AG04449 (cell line): ENCODE measurements around the gene SYT7.

ENCODE experiments used
- CTCF ChIA-PET: fragments of 350-600 bp; formaldehyde crosslinking; extraction: SDS; loops from one replicate; lab custom pipeline; 2021; ENCODE audit warnings: antibody characterized with exemption; lab: Yijun Ruan, JAX
- POLR2A ChIA-PET: fragments of 400-600, 350-600 bp; formaldehyde crosslinking; extraction: SDS; loops from one replicate; lab custom pipeline; 2020; ENCODE audit warnings: antibody characterized with exemption, inconsistent platforms; lab: Yijun Ruan, JAX
- DNase-seq: peaks from one replicate; pipeline ENCODE4 v3.0.0-alpha.2; 2010; ENCODE audit warnings: low read depth, low spot score
- H3K4me3 ChIP-seq: 2 replicates; pipeline ENCODE4 v1.5.1; 2011; ENCODE audit warnings: low read depth, mild to moderate bottlenecking, control low read depth, low read length
- TF ChIP-seq, protein P1 (sequence below): IDR thresholded peaks from one replicate; pipeline ENCODE4 v1.5.1; 2011; ENCODE audit warnings: mild to moderate bottlenecking, moderate library complexity, low read length, control low read depth, inconsistent platforms; ENCODE audit not compliant: insufficient read depth; ENCODE audit errors: missing control alignments

SYT7 gene

GRCh38 chr11:61602775-61603569 is 22.1 kb upstream of the SYT7 start:
- DNase-seq, result peak; percentile 59
- TF ChIP-seq, protein P1, sequence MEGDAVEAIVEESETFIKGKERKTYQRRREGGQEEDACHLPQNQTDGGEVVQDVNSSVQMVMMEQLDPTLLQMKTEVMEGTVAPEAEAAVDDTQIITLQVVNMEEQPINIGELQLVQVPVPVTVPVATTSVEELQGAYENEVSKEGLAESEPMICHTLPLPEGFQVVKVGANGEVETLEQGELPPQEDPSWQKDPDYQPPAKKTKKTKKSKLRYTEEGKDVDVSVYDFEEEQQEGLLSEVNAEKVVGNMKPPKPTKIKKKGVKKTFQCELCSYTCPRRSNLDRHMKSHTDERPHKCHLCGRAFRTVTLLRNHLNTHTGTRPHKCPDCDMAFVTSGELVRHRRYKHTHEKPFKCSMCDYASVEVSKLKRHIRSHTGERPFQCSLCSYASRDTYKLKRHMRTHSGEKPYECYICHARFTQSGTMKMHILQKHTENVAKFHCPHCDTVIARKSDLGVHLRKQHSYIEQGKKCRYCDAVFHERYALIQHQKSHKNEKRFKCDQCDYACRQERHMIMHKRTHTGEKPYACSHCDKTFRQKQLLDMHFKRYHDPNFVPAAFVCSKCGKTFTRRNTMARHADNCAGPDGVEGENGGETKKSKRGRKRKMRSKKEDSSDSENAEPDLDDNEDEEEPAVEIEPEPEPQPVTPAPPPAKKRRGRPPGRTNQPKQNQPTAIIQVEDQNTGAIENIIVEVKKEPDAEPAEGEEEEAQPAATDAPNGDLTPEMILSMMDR, result no peak
- ChIA-PET POLR2A (interaction anchor here (0.9 to 1.4 kb wide), 3 partner anchors 11 to 22 kb away, joined by 3 to 7 read pairs (median 3); partner anchors contain the start of gene SYT7), CTCF (interaction anchor here (0.6 to 1.3 kb wide), 5 partner anchors 10 to 86 kb away, joined by 3 read pairs; no protein-coding TSS in a partner anchor)
- H3K4me3 ChIP-seq, result no peak overlapping the region

DNA sequence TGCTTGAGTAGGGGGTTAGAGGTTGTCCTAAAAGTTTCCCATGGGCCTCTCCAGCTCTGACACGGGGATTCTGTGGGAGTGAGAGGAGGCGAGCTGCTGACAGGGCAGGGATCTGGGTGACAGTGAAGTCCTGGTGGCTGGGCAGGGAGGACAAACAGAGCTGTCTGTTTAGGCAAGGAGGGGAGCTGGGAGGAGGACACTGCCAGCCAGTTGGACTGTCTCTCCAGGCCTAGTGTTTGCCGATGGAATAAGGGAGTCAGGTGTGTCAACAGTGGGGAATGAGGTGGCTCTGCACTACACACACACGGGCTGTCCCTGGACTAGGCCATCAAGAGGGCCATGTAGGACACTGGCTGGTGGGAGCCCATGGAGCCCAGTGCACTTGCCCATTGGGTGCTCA is 20.6 kb upstream of the SYT7 start:
- no peak overlapping the region for H3K4me3 ChIP-seq
- ChIA-PET CTCF (interaction anchor here (1.1 to 1.6 kb wide), 2 partner anchors 85 to 123 kb away, joined by 4 read pairs; no protein-coding TSS in a partner anchor), POLR2A (no interaction called here)
- TF ChIP-seq, protein P1, result no peak
- no peak for DNase-seq

- ChIA-PET CTCF (interaction anchor here (0.6 to 3.1 kb wide), 6 partner anchors 13 to 154 kb away, joined by 4 to 18 read pairs (median 4); partner anchors contain the start of gene SYT7), POLR2A (interaction anchor here (0.9 to 1.2 kb wide), 2 partner anchors 16 to 18 kb away, joined by 3 read pairs; no protein-coding TSS in a partner anchor)
- TF ChIP-seq, protein P1, result no peak
- H3K4me3 ChIP-seq, result no peak overlapping the region
- no peak for DNase-seq
These were observed 19.3 kb upstream of the SYT7 start for GRCh38 chr11:61599968-61600710.

DNA sequence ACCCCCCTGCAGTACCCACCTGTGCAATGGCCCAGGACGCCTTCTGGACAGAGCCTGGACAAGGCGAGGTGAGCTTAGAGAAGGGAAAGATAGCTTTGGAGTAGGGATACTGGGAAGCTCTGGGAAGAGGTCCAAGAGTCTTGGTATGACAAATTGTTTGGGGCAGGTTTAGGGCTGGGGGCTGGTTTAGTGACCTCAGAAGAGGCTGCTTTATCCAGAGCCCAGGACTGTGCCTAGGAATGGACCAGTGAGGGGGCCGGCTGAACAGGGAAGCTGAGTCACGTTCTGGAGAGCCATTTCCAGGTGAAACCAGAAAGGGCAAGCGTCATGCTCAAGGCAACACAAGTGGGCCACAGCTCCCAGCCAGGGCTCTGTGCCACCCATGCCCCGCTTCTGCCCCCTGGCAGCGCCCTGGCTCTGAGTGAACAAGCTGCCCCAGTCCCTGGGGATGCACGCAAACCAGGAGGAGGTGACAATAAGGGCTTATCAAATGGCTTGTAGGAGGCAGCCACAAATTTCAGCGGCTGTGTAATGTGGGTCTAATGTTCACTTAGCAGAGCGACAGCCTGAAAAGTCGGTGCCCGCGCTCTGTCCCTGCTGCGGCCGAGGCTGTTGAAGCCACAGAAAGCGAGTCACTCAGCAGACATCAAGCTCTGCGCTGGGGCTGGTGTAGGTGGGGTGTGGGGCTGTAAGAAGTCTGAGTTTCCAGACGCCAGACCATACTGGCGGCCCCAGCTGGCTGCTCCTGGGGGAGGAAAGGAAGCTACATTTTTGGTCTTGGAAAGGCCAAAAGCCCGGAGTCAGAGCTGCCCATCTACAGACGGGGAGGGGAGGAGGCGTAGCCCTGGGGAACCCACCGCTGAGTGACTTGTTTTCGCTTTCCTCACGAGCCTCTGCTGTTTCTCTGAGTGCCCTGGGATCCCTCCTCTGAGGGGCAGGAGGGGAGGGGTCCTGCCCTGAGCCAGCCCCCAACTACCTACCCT is 18.3 kb upstream of the SYT7 start:
- H3K4me3 ChIP-seq, result no peak overlapping the region
- ChIA-PET CTCF (interaction anchor here (0.6 to 3.1 kb wide), 7 partner anchors 12 to 153 kb away, joined by 3 to 18 read pairs (median 4); partner anchors contain the start of gene SYT7), POLR2A (interaction anchor here (0.6 to 1.2 kb wide), 4 partner anchors 11 to 35 kb away, joined by 3 read pairs; no protein-coding TSS in a partner anchor)
- DNase-seq, result no peak
- TF ChIP-seq, protein P1, result no peak

DNA sequence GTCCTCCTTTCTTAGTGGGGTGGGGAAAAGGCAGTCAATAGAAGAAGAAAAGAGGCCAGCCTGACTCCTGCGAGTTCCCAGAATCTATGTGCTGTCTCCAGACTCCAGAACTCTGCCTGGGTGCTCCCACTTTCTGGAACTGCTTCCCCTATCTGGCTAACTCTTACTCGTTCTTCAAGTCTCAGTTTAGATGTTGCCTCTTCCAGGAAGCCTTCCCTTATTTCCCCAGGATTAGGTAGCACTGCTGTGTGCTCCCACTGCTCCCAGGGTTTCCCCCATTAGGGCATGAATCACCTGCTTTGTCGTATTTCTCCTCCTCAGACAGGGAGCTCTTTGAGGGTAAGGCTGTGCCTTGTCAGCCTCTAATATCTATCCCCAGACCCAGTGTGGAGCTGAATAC is 17.5 kb upstream of the SYT7 start:
- ChIA-PET CTCF (interaction anchor here (0.8 to 3.1 kb wide), 6 partner anchors 11 to 152 kb away, joined by 3 to 18 read pairs (median 4); partner anchors contain the start of gene SYT7), POLR2A (interaction anchor here (0.8 kb wide), 1 partner anchor 36 kb away, joined by 3 read pairs; no protein-coding TSS in a partner anchor)
- DNase-seq, result no peak
- TF ChIP-seq, protein P1, result no peak
- H3K4me3 ChIP-seq, result no peak overlapping the region
